Glutamatergic neuron (in vitro differentiated cells): ENCODE results near the gene DEFB108B. TPM values are rescaled to one million over a fixed set of nuclear protein-coding genes. Genes with fewer than 3 reads are reported as not detected.
"Not testable (repeated sequence)": the region's sequence is repeated elsewhere in the genome, so short reads cannot be mapped to it uniquely, and the experiment has no call there.

Source experiments
- DNase-seq: peaks from one replicate; pipeline ENCODE4 v3.0.0; 2022
- H3K27ac Mint-ChIP-seq: one replicate; pipeline ENCODE4 v1.8.0; 2020; ENCODE audit warnings: mild to moderate bottlenecking, mixed read lengths, inconsistent platforms; ENCODE audit not compliant: unreplicated experiment
- H3K27me3 Mint-ChIP-seq: one replicate; pipeline ENCODE4 v1.8.0; 2020; ENCODE audit warnings: mild to moderate bottlenecking, moderate library complexity, mixed read lengths, inconsistent platforms; ENCODE audit not compliant: unreplicated experiment
- H3K36me3 Mint-ChIP-seq: one replicate; pipeline ENCODE4 v1.8.0; 2020; ENCODE audit warnings: mild to moderate bottlenecking, mixed read lengths, inconsistent platforms; ENCODE audit not compliant: unreplicated experiment
- H3K4me1 Mint-ChIP-seq: one replicate; pipeline ENCODE4 v1.8.0; 2020; ENCODE audit warnings: mild to moderate bottlenecking, low read depth, mixed read lengths, inconsistent platforms; ENCODE audit not compliant: unreplicated experiment
- H3K4me3 Mint-ChIP-seq: one replicate; pipeline ENCODE4 v1.8.0; 2020; ENCODE audit warnings: mild to moderate bottlenecking, mixed read lengths, inconsistent platforms; ENCODE audit not compliant: unreplicated experiment
- H3K9me3 Mint-ChIP-seq: one replicate; pipeline ENCODE4 v1.8.0; 2020; ENCODE audit warnings: mild to moderate bottlenecking, moderate library complexity, mixed read lengths, inconsistent platforms; ENCODE audit not compliant: unreplicated experiment
- CTCF ChIP-seq: fragments of 200-600 bp; sonication (generic); IDR thresholded peaks from one replicate; pipeline ENCODE4 v1.5.0; 2021; ENCODE audit not compliant: partially characterized antibody, unreplicated experiment
- total RNA-seq: library from RNA; stranded (reverse); fragmentation: NEBNext Ultra II Directional; extraction: Animal tissue kit (Norgen Biotek cat#: 25700); gene quantifications from one replicate; pipeline ENCODE4 v1.2.1, GENCODE V29; 2021; ENCODE audit not compliant: unreplicated experiment

Gene DEFB108B
- total RNA-seq, 1 donor from 2014 or later = not detected

DNA sequence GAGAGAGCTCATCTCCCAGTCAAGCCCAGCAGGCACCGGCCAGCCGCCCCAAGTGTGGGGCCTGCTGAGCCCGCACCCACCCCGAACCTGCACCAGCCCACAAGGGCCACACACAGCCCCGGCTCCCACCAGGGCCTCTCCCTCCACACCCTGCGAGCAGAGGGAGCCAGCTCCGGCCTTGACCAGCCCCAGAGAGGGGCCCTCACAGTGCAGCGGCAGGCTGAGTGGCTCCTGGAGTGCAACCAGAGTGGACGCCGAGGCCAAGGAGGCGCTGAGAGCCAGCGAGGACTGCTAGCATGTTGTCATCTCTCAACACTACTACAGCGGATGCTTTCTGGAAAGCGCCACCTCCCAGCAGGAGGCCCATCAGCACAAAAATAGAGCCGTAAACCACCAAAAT is 10.9 kb downstream of the DEFB108B start:
- H3K27me3 Mint-ChIP-seq = peaks cover 2% of the 10 kb centered on the region
- no peak for TF ChIP-seq CTCF
- no peak for DNase-seq
- peaks cover 8% of the 10 kb centered on the region for H3K36me3 Mint-ChIP-seq
- no peak overlapping the region for H3K4me3 Mint-ChIP-seq
- H3K4me1 Mint-ChIP-seq = peaks cover 2% of the 10 kb centered on the region
- no peak overlapping the region for H3K27ac Mint-ChIP-seq
- H3K9me3 Mint-ChIP-seq = peaks cover 1% of the 10 kb centered on the region

DNA sequence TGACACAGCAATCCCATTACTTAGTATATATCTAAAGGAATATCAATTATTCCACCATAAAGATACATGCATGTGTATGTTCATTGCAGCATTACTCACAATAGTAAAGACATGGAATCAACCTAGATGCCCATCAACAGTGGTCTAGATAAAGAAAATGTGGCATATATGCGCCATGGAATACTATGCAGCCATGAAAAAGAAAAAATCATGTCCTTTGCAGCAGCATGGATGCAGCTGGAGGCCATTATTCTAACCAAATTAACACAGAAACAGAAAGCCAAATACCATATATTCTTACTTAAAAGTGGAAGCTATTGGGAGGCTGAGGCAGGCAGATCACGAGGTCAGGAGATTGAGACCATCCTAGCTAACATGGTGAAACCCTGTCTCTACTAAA is 20.9 kb downstream of the DEFB108B start:
- not testable (repeated sequence) for H3K4me3 Mint-ChIP-seq, DNase-seq, H3K27me3 Mint-ChIP-seq, H3K9me3 Mint-ChIP-seq, H3K4me1 Mint-ChIP-seq, H3K27ac Mint-ChIP-seq
- H3K36me3 Mint-ChIP-seq = peaks cover 11% of the 10 kb centered on the region

- not testable (repeated sequence) for H3K27me3 Mint-ChIP-seq, DNase-seq, H3K9me3 Mint-ChIP-seq, H3K4me1 Mint-ChIP-seq, H3K4me3 Mint-ChIP-seq, H3K27ac Mint-ChIP-seq, H3K36me3 Mint-ChIP-seq
Observed at GRCh38 chr11:71855880-71856279, 22.9 kb downstream of the DEFB108B start.

DNA sequence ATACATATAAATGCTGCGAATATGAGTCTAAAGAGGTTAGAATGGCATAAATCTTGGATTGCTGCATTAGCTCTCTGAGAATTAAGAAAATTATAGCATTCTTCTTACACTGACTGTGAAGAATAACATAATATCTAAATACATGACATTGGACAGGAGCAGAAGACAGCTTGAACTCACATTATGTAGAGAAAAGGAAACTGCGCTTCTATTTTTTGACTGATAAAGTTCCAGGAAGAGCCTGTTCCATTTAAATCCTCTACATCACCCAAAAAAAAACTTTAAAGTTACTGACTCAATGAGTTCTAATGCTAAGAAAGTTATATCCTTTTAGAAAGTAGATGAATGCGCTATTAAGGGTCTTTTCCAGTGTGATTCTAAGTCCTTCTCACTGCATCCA is 27.8 kb downstream of the DEFB108B start:
- not testable (repeated sequence) for H3K27ac Mint-ChIP-seq, H3K4me1 Mint-ChIP-seq, H3K4me3 Mint-ChIP-seq, H3K27me3 Mint-ChIP-seq, H3K9me3 Mint-ChIP-seq, DNase-seq, H3K36me3 Mint-ChIP-seq

DNA sequence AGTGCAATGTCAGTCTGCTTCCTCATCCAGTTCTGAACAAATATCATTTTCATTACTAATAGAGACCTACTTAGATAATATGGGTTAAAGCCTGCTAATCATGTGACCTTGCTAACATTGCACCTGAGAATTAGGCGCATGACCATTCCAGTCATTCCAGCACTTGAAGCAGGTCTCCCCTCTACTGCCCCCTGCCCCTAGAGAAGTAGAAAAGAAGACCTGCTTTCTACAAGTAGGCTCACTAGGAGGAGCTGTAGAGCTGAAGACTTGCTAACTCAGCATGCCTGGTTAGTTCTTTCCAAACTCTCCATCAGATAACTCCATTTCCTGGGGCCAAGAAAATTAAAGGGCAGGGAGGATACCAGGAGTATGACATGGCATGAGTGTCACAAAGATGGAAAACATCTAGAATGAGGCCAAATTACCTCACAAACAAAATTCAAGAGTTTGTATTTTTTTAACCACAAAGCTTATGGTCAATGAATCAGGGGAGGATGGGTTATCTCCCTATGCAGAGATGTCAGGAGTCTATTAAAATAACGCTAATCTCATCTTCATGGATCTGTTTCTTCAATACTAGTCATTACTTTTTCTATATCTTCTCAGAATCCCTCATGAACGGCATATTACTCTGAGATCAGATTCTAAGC is 31.1 kb downstream of the DEFB108B start:
- not testable (repeated sequence) for DNase-seq

GRCh38 chr11:71867209-71867608 is 34.2 kb downstream of the DEFB108B start:
- not testable (repeated sequence) for H3K9me3 Mint-ChIP-seq, H3K36me3 Mint-ChIP-seq, DNase-seq, H3K27ac Mint-ChIP-seq, H3K27me3 Mint-ChIP-seq, H3K4me1 Mint-ChIP-seq, H3K4me3 Mint-ChIP-seq

More for the DNA sequence above, 31.1 kb downstream of the DEFB108B start:
- H3K4me3 Mint-ChIP-seq, H3K4me1 Mint-ChIP-seq, H3K9me3 Mint-ChIP-seq, H3K36me3 Mint-ChIP-seq, H3K27me3 Mint-ChIP-seq, H3K27ac Mint-ChIP-seq: not testable (repeated sequence)
- peak; percentile 17 for TF ChIP-seq CTCF

DNA sequence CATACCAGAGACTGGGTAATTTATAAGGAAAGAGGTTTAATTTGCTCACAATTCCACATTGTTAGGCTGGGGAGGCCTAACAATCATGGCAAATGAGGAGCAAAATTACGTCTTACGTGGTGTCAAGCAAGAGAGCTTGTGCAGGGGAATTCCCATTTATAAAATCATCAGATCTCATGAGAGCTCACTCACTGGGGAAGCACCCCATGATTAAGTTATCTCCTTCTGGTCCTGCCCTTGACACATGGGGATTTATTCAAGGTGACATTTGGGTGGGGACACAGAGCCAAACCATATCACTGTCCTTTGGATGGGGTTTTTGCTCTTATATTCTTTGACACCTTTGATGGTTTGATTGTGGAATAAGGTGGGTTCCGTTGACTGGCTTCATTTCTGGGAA is 36.9 kb downstream of the DEFB108B start:
- not testable (repeated sequence) for H3K4me3 Mint-ChIP-seq, H3K27me3 Mint-ChIP-seq, H3K9me3 Mint-ChIP-seq, H3K27ac Mint-ChIP-seq, H3K4me1 Mint-ChIP-seq, DNase-seq, H3K36me3 Mint-ChIP-seq

GRCh38 chr11:71870661-71871060 is 37.7 kb downstream of the DEFB108B start:
- H3K36me3 Mint-ChIP-seq, H3K4me3 Mint-ChIP-seq, H3K9me3 Mint-ChIP-seq, H3K4me1 Mint-ChIP-seq, H3K27me3 Mint-ChIP-seq, H3K27ac Mint-ChIP-seq, DNase-seq: not testable (repeated sequence)

GRCh38 chr11:71876262-71876661 is 43.3 kb downstream of the DEFB108B start:
- H3K9me3 Mint-ChIP-seq, H3K36me3 Mint-ChIP-seq, DNase-seq, H3K4me1 Mint-ChIP-seq, H3K27ac Mint-ChIP-seq, H3K4me3 Mint-ChIP-seq, H3K27me3 Mint-ChIP-seq: not testable (repeated sequence)

- H3K36me3 Mint-ChIP-seq, H3K27ac Mint-ChIP-seq, H3K4me3 Mint-ChIP-seq, DNase-seq, H3K4me1 Mint-ChIP-seq, H3K9me3 Mint-ChIP-seq, H3K27me3 Mint-ChIP-seq: not testable (repeated sequence)
Observed at GRCh38 chr11:71878059-71878458, 45.1 kb downstream of the DEFB108B start, which contains the start of gene DEFB131B. Gene DEFB131B, plus strand, starts transcription at chr11:71878453. Its CDS starts 0 bp downstream, at chr11:71878453.

GRCh38 chr11:71885806-71886205 is 52.8 kb downstream of the DEFB108B start:
- not testable (repeated sequence) for H3K27me3 Mint-ChIP-seq, H3K36me3 Mint-ChIP-seq, DNase-seq, H3K4me3 Mint-ChIP-seq, H3K9me3 Mint-ChIP-seq, H3K27ac Mint-ChIP-seq, H3K4me1 Mint-ChIP-seq
